Measurements from ENCODE around the gene SREK1.

- TF ChIP-seq, protein P1, sequence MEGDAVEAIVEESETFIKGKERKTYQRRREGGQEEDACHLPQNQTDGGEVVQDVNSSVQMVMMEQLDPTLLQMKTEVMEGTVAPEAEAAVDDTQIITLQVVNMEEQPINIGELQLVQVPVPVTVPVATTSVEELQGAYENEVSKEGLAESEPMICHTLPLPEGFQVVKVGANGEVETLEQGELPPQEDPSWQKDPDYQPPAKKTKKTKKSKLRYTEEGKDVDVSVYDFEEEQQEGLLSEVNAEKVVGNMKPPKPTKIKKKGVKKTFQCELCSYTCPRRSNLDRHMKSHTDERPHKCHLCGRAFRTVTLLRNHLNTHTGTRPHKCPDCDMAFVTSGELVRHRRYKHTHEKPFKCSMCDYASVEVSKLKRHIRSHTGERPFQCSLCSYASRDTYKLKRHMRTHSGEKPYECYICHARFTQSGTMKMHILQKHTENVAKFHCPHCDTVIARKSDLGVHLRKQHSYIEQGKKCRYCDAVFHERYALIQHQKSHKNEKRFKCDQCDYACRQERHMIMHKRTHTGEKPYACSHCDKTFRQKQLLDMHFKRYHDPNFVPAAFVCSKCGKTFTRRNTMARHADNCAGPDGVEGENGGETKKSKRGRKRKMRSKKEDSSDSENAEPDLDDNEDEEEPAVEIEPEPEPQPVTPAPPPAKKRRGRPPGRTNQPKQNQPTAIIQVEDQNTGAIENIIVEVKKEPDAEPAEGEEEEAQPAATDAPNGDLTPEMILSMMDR (IDR thresholded peaks at IDR 0.05; ENCODE audit: low read length), result no peak
- TF ChIP-seq EZH2 (IDR thresholded peaks at IDR 0.05; ENCODE audit: borderline replicate concordance, low read length), result no peak
Observed at GRCh38 chr5:66118304-66118703, 25.8 kb upstream of the SREK1 start.

All from OCI-LY1 (cell line).